Measurements from ENCODE around the gene DNAJB1. TPM values are rescaled to one million over a fixed set of nuclear protein-coding genes. Genes with fewer than 3 reads are reported as not detected.

The DNAJB1 gene
- total and polyA plus RNA-seq, 2 of the 13 experiments (the other 11 are each of a cell fraction or from before 2014, with no cell fraction given): 87.5 to 97.3 TPM

DNA sequence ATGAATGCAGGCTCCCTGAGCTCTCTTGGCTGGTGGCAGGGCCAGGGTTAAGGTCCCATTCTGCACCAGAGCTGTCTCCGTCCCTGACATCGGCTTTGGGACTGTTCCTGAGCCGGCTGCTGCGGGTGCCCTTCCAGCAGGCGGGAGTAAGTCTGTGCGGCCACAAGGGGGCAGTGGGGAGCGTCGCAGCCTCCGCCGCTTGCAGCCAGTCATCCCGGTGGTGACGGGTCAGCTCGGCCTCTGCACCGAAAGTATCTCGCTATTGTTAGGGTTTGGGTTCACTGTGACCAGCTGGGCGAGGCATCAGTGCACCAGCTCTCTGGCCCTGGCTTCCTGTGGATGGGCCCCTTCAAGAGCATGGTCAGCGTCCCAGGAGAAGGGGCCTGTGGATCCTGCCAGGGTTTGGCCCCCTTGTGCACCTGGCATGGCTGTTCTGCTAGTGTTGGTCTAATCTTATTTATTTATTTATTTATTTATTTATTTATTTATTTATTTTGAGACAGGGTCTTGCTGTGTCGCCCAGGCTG lies 38.5 kb upstream of the DNAJB1 start (continued):
- peak; percentile 27; the same call in 1 of the 2 replicates for TF ChIP-seq ERF (CRISPR knock-in tag; IDR thresholded peaks at IDR 0.05)
- TF ChIP-seq, protein P1, sequence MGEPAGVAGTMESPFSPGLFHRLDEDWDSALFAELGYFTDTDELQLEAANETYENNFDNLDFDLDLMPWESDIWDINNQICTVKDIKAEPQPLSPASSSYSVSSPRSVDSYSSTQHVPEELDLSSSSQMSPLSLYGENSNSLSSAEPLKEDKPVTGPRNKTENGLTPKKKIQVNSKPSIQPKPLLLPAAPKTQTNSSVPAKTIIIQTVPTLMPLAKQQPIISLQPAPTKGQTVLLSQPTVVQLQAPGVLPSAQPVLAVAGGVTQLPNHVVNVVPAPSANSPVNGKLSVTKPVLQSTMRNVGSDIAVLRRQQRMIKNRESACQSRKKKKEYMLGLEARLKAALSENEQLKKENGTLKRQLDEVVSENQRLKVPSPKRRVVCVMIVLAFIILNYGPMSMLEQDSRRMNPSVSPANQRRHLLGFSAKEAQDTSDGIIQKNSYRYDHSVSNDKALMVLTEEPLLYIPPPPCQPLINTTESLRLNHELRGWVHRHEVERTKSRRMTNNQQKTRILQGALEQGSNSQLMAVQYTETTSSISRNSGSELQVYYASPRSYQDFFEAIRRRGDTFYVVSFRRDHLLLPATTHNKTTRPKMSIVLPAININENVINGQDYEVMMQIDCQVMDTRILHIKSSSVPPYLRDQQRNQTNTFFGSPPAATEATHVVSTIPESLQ (CRISPR knock-in tag; conservative IDR thresholded peaks at IDR 0.05): no peak
- peak; percentile 53; the same call in 1 of the 2 replicates for TF ChIP-seq HOXA3 (CRISPR knock-in tag; IDR thresholded peaks at IDR 0.05)
- 0 out of 2 replicates have a peak, but pooled peaks have one; percentile 24 for TF ChIP-seq TFDP2 (CRISPR knock-in tag; IDR thresholded peaks at IDR 0.05)
- no peak for TF ChIP-seq SPEN (CRISPR knock-in tag; IDR thresholded peaks at IDR 0.05; ENCODE audit: low read depth)
- no peak for TF ChIP-seq SAFB2 (CRISPR knock-in tag; IDR thresholded peaks at IDR 0.05; ENCODE audit: borderline replicate concordance, low read depth)
- TF ChIP-seq, protein P2, sequence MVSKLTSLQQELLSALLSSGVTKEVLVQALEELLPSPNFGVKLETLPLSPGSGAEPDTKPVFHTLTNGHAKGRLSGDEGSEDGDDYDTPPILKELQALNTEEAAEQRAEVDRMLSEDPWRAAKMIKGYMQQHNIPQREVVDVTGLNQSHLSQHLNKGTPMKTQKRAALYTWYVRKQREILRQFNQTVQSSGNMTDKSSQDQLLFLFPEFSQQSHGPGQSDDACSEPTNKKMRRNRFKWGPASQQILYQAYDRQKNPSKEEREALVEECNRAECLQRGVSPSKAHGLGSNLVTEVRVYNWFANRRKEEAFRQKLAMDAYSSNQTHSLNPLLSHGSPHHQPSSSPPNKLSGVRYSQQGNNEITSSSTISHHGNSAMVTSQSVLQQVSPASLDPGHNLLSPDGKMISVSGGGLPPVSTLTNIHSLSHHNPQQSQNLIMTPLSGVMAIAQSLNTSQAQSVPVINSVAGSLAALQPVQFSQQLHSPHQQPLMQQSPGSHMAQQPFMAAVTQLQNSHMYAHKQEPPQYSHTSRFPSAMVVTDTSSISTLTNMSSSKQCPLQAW (CRISPR knock-in tag; IDR thresholded peaks at IDR 0.05): no peak; the same call in 1 of the 2 replicates
- TF ChIP-seq MYC (CRISPR knock-in tag; IDR thresholded peaks at IDR 0.05; ENCODE audit: borderline replicate concordance): peak; percentile 29; the same call in 1 of the 2 replicates
- 0 out of 2 replicates have a peak, but pooled peaks have one; percentile 34 for TF ChIP-seq KAT8 (CRISPR knock-in tag; IDR thresholded peaks at IDR 0.05)
- TF ChIP-seq PBX2 (CRISPR knock-in tag; IDR thresholded peaks at IDR 0.05): no peak
- TF ChIP-seq ZNF768 (CRISPR knock-in tag; IDR thresholded peaks at IDR 0.05): peak; percentile 72
- TF ChIP-seq BCL6 (CRISPR knock-in tag; IDR thresholded peaks at IDR 0.05): 0 out of 2 replicates have a peak, but pooled peaks have one; percentile 11
- TF ChIP-seq ZNF543 (CRISPR knock-in tag; IDR thresholded peaks at IDR 0.05): peak; percentile 69; the same call in 1 of the 2 replicates
- TF ChIP-seq, protein P3, sequence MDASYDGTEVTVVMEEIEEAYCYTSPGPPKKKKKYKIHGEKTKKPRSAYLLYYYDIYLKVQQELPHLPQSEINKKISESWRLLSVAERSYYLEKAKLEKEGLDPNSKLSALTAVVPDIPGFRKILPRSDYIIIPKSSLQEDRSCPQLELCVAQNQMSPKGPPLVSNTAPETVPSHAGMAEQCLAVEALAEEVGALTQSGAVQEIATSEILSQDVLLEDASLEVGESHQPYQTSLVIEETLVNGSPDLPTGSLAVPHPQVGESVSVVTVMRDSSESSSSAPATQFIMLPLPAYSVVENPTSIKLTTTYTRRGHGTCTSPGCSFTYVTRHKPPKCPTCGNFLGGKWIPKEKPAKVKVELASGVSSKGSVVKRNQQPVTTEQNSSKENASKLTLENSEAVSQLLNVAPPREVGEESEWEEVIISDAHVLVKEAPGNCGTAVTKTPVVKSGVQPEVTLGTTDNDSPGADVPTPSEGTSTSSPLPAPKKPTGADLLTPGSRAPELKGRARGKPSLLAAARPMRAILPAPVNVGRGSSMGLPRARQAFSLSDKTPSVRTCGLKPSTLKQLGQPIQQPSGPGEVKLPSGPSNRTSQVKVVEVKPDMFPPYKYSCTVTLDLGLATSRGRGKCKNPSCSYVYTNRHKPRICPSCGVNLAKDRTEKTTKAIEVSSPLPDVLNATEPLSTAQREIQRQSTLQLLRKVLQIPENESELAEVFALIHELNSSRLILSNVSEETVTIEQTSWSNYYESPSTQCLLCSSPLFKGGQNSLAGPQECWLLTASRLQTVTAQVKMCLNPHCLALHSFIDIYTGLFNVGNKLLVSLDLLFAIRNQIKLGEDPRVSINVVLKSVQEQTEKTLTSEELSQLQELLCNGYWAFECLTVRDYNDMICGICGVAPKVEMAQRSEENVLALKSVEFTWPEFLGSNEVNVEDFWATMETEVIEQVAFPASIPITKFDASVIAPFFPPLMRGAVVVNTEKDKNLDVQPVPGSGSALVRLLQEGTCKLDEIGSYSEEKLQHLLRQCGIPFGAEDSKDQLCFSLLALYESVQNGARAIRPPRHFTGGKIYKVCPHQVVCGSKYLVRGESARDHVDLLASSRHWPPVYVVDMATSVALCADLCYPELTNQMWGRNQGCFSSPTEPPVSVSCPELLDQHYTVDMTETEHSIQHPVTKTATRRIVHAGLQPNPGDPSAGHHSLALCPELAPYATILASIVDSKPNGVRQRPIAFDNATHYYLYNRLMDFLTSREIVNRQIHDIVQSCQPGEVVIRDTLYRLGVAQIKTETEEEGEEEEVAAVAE (CRISPR knock-in tag; IDR thresholded peaks at IDR 0.05; ENCODE audit: borderline replicate concordance): no peak
- peak; percentile 45 for TF ChIP-seq HNRNPLL (IDR thresholded peaks at IDR 0.05; ENCODE audit: low read depth, low read length, poor library complexity, severe bottlenecking)
- 0 out of 2 replicates have a peak, but pooled peaks have one; percentile 33 for TF ChIP-seq TFDP1 (CRISPR knock-in tag; IDR thresholded peaks at IDR 0.05; ENCODE audit: borderline replicate concordance)
